ENCODE results near the gene COG3. TPM values are rescaled to one million over a fixed set of nuclear protein-coding genes. Genes with fewer than 3 reads are reported as not detected.

COG3 gene
- total and polyA plus RNA-seq, 2 donors (not counting 1 experiment from before 2014, with no cell fraction given) = 24.0 to 37.5 TPM

GRCh38 chr13:45501175-45501526 is 36.4 kb downstream of the COG3 start:
- Histone ChIP-seq H4K20me1 (ENCODE audit: control insufficient read depth, extremely low read depth, insufficient read depth, low read length) (no peaks in the 10 kb centered on the region), H3K79me2 (ENCODE audit: control insufficient read depth, insufficient read depth, low read length) (peaks cover 6% of the 10 kb centered on the region), H3K27me3 (ENCODE audit: control insufficient read depth, insufficient read depth, low read length) (no peaks in the 10 kb centered on the region), H3K4me3 (replicated peaks in 1 of 4; ENCODE audit: control extremely low read depth in 1 of 4, insufficient read depth in 1 of 4, low read depth in 3 of 4, low read length in 4 of 4) (no peak overlapping the region), H3K9ac (ENCODE audit: insufficient read depth, low read length) (no peak overlapping the region), H3K36me3 (ENCODE audit: control insufficient read depth, insufficient read depth, low read length) (peaks cover 12% of the 10 kb centered on the region), H3K4me2 (ENCODE audit: extremely low read depth, insufficient read depth, low read length) (peak overlapping the region; percentile 52), H3K9me3 (ENCODE audit: control insufficient read depth, insufficient read depth, low read depth, low read length) (no peaks in the 10 kb centered on the region), H2AFZ (ENCODE audit: low read length) (no peak overlapping the region), H3K4me1 (ENCODE audit: control insufficient read depth, extremely low read depth, insufficient read depth, low read length) (peaks cover 11% of the 10 kb centered on the region), H3K27ac (ENCODE audit: insufficient read depth, low read length) (peak overlapping the region; percentile 65)
- DNase-seq (ENCODE audit: low read depth in 2 of 2) = no peak
- TF ChIP-seq EZH2 (IDR thresholded peaks at IDR 0.05; ENCODE audit: low read length, missing control alignments) (no peak), CTCF (conservative IDR thresholded peaks at IDR 0.05 in 1 of 2, IDR thresholded peaks at IDR 0.05 in 1 of 2; ENCODE audit: low read depth in 1 of 2, low read length in 2 of 2) (no peak)

- Histone ChIP-seq H4K20me1 (ENCODE audit: control insufficient read depth, extremely low read depth, insufficient read depth, low read length) (no peaks in the 10 kb centered on the region), H3K27ac (ENCODE audit: insufficient read depth, low read length) (no peak overlapping the region)
- TF ChIP-seq CTCF (conservative IDR thresholded peaks at IDR 0.05 in 1 of 2, IDR thresholded peaks at IDR 0.05 in 1 of 2; ENCODE audit: low read depth in 1 of 2, low read length in 2 of 2) = no peak
- TF ChIP-seq EZH2 (IDR thresholded peaks at IDR 0.05; ENCODE audit: low read length, missing control alignments) = no peak
Observed at GRCh38 chr13:45503658-45504057, 38.9 kb downstream of the COG3 start.

GRCh38 chr13:45506811-45507210 is 42.1 kb downstream of the COG3 start:
- no peaks in the 10 kb centered on the region for H3K4me1 ChIP-seq (ENCODE audit: control insufficient read depth, extremely low read depth, insufficient read depth, low read length)
- DNase-seq (ENCODE audit: low read depth in 2 of 2) = no peak
- H3K27ac ChIP-seq (ENCODE audit: insufficient read depth, low read length) = no peak overlapping the region
- H3K27me3 ChIP-seq (ENCODE audit: control insufficient read depth, insufficient read depth, low read length) = no peaks in the 10 kb centered on the region
- H3K9ac ChIP-seq (ENCODE audit: insufficient read depth, low read length) = no peak overlapping the region
- H3K4me2 ChIP-seq (ENCODE audit: extremely low read depth, insufficient read depth, low read length) = no peak overlapping the region
- H3K79me2 ChIP-seq (ENCODE audit: control insufficient read depth, insufficient read depth, low read length) = peaks cover 5% of the 10 kb centered on the region
- H3K36me3 ChIP-seq (ENCODE audit: control insufficient read depth, insufficient read depth, low read length) = peaks cover 15% of the 10 kb centered on the region
- no peaks in the 10 kb centered on the region for H3K9me3 ChIP-seq (ENCODE audit: control insufficient read depth, insufficient read depth, low read depth, low read length)
- H4K20me1 ChIP-seq (ENCODE audit: control insufficient read depth, extremely low read depth, insufficient read depth, low read length) = no peaks in the 10 kb centered on the region
- H2AFZ ChIP-seq (ENCODE audit: low read length) = no peak overlapping the region
- H3K4me3 ChIP-seq (replicated peaks in 1 of 4; ENCODE audit: control extremely low read depth in 1 of 4, insufficient read depth in 1 of 4, low read depth in 3 of 4, low read length in 4 of 4) = no peak overlapping the region
- TF ChIP-seq EZH2 (IDR thresholded peaks at IDR 0.05; ENCODE audit: low read length, missing control alignments) = no peak
- no peak for TF ChIP-seq CTCF (conservative IDR thresholded peaks at IDR 0.05 in 1 of 2, IDR thresholded peaks at IDR 0.05 in 1 of 2; ENCODE audit: low read depth in 1 of 2, low read length in 2 of 2)

More at GRCh38 chr13:45503658-45504057, 38.9 kb downstream of the COG3 start:
- H3K4me1 ChIP-seq (ENCODE audit: control insufficient read depth, extremely low read depth, insufficient read depth, low read length) = peaks cover 11% of the 10 kb centered on the region
- no peak overlapping the region for H3K4me3 ChIP-seq (replicated peaks in 1 of 4; ENCODE audit: control extremely low read depth in 1 of 4, insufficient read depth in 1 of 4, low read depth in 3 of 4, low read length in 4 of 4)
- H3K9ac ChIP-seq (ENCODE audit: insufficient read depth, low read length) = no peak overlapping the region
- peaks cover 11% of the 10 kb centered on the region for H3K36me3 ChIP-seq (ENCODE audit: control insufficient read depth, insufficient read depth, low read length)
- no peak overlapping the region for H2AFZ ChIP-seq (ENCODE audit: low read length)
- DNase-seq (ENCODE audit: low read depth in 2 of 2) = no peak
- H3K9me3 ChIP-seq (ENCODE audit: control insufficient read depth, insufficient read depth, low read depth, low read length) = no peaks in the 10 kb centered on the region
- H3K4me2 ChIP-seq (ENCODE audit: extremely low read depth, insufficient read depth, low read length) = no peak overlapping the region
- peaks cover 6% of the 10 kb centered on the region for H3K79me2 ChIP-seq (ENCODE audit: control insufficient read depth, insufficient read depth, low read length)
- H3K27me3 ChIP-seq (ENCODE audit: control insufficient read depth, insufficient read depth, low read length) = no peaks in the 10 kb centered on the region

Measured in fibroblast of lung (primary cell).